ENCODE data around the gene C9orf153.

The C9orf153 gene

DNA sequence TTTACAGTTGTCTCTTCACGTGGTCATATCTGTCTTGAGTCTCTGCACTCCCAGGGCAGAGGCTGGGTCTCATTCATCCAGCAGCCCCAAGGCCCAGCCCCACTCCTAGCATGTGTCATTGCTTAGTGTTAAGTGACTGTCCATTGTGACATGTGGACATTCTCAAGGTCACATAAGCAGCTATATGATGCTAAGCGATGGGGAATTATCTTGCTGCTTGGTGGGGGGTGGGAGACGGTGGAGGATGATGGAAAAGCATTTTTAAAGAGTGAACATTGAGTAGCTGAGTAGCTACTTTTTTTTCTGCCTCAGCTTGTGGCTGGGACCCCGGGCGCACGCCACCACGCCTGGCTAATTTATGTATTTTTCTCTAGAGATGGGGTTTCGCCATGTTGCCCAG lies at the start of gene C9orf153:
C9orf153 (minus strand) TSS at position 101 of the 400 bp plus-strand sequence. CDS start 30,054 bp downstream, outside the sequence.
- no peak for DNase-seq (ENCODE audit: low spot score)
- in situ Hi-C loops (cut with MboI; ENCODE audit: low pct_unique_long_range_greater_than_20kb, low sequenced_read_pairs, unreplicated experiment) = no loop called here
- TF ChIP-seq CTCF (IDR thresholded peaks at IDR 0.05; ENCODE audit: extremely low read depth, insufficient read depth, missing control alignments) = no peak

DNA sequence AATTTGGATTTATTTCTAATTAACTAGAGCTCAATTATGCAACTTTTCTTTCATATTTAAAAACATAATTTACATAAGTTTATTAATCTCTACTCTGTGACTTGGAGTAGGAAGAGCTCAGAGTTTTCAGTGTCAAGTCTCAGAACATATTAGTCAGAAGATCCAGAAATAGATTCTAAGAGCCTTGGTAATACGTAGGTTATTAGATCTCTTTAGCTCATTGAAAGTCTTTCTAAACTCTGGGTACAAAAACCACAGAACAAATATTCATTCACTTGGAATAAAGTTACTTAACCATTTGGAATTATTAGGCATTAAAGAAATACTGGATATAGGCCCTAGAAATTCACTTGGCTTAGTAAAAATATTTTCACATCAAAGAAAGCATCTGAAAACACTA lies 49.2 kb upstream of the C9orf153 start:
- TF ChIP-seq CTCF (IDR thresholded peaks at IDR 0.05; ENCODE audit: extremely low read depth, insufficient read depth, missing control alignments) = no peak
- no peak for DNase-seq (ENCODE audit: low spot score)
- in situ Hi-C loops (cut with MboI; ENCODE audit: low pct_unique_long_range_greater_than_20kb, low sequenced_read_pairs, unreplicated experiment) = no loop called here

GRCh38 chr9:86304236-86304730 lies 44.8 kb upstream of the C9orf153 start:
- no peak for DNase-seq (ENCODE audit: low spot score)
- in situ Hi-C loops (cut with MboI; ENCODE audit: low pct_unique_long_range_greater_than_20kb, low sequenced_read_pairs, unreplicated experiment) = no loop called here
- no peak for TF ChIP-seq CTCF (IDR thresholded peaks at IDR 0.05; ENCODE audit: extremely low read depth, insufficient read depth, missing control alignments)

DNA sequence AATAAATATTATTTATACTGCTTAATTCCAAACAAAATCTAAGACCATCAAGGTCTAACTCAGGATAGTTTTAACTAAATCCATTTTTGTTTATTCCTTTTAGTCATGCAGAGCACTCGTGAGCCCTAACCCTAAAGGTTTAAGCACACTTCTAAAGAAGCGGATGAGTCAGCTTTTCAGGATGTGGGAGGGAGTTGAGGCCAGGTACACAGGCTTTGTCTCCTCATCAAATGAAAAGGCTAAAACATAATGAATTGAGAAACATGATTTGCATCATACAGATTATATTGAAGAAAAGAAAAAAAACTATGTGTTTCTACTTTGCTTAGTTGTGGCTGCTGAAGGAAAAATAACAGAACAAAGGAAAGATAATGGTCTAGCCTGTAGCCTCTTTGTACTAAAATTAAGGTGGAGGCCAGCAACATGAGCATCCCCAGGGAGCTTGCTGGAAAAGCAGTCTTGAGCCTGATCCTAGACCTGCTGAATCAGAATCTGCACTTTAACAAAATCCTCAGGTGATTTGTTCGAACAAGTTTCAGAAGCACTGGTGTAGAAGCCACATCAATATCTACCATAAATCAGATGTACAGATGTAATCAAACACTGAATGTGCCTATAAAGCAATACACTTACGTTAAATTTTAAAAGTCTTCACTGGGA lies 44.0 kb upstream of the C9orf153 start:
- in situ Hi-C loops (cut with MboI; ENCODE audit: low pct_unique_long_range_greater_than_20kb, low sequenced_read_pairs, unreplicated experiment) = no loop called here
- no peak for TF ChIP-seq CTCF (IDR thresholded peaks at IDR 0.05; ENCODE audit: extremely low read depth, insufficient read depth, missing control alignments)
- no peak for DNase-seq (ENCODE audit: low spot score)

- DNase-seq (ENCODE audit: low spot score) = no peak
- TF ChIP-seq CTCF (IDR thresholded peaks at IDR 0.05; ENCODE audit: extremely low read depth, insufficient read depth, missing control alignments) = no peak
- in situ Hi-C loops (cut with MboI; ENCODE audit: low pct_unique_long_range_greater_than_20kb, low sequenced_read_pairs, unreplicated experiment) = no loop called here
Observed at GRCh38 chr9:86301686-86302085, 42.2 kb upstream of the C9orf153 start.

DNA sequence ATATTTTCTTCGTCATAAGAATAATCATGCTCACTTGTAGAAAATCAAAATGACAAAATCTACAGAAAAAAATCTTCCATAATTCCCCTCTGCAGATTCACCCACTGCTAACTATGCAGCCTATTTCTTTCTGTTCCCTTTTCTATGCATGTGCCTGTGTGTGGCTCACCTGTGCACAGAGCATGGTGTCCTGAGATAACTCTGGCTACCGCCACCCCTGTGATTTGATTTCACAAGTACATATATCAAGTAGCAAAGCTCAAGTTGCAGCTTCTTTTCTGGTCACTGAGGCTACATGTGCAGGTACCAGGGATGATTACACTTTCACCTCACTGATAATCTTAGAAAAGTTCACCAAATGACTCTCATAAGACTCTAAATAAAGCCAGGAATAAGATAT lies 41.2 kb upstream of the C9orf153 start:
- in situ Hi-C loops (cut with MboI; ENCODE audit: low pct_unique_long_range_greater_than_20kb, low sequenced_read_pairs, unreplicated experiment) = no loop called here
- no peak for DNase-seq (ENCODE audit: low spot score)
- no peak for TF ChIP-seq CTCF (IDR thresholded peaks at IDR 0.05; ENCODE audit: extremely low read depth, insufficient read depth, missing control alignments)

Measured in GM13977 (cell line).